GM12878 (cell line): ENCODE results near the gene GASK1B. TPM values are rescaled to one million over a fixed set of nuclear protein-coding genes. Genes with fewer than 3 reads are reported as not detected.

Experiments used
- ATAC-seq: fragments of 200-7000 bp; cut with Tn5 transposase; 3 replicates; pipeline ENCODE4 v1.9.1; 2020; ENCODE audit warnings: mild to moderate bottlenecking, moderate library complexity
- BruUV-seq: library from RNA; stranded (reverse); fragments of 400-500 nt; replicated peaks from 2 replicates; lab custom pipeline; 2021; lab: Mats Ljungman, UMichigan
- CTCF ChIA-PET: fragments of 300-600 bp; sonication (Branson Sonifier 250); formaldehyde crosslinking; extraction: SDS; loops from one replicate; lab custom pipeline; 2021; ENCODE audit warnings: inconsistent platforms; lab: Yijun Ruan, JAX
- POLR2A ChIA-PET: fragments of 350-600 bp; formaldehyde crosslinking; extraction: SDS; loops from one replicate; lab custom pipeline; 2021; ENCODE audit warnings: inconsistent platforms; lab: Charles Lee
- RAD21 ChIA-PET: fragments of 300-600 bp; sonication (Branson Sonifier 250); formaldehyde crosslinking; loops from one replicate; lab custom pipeline; 2023; ENCODE audit warnings: antibody characterized with exemption; ENCODE audit not compliant: unreplicated experiment; lab: Charles Lee
- SMC1A ChIA-PET: fragments of 300-600 bp; sonication (Branson Sonifier 250); formaldehyde crosslinking; loops from one replicate; lab custom pipeline; 2023; ENCODE audit not compliant: unreplicated experiment, uncharacterized antibody; lab: Charles Lee
- DNase-seq: peaks from one replicate; pipeline ENCODE4 v3.0.0-alpha.2; 2011; ENCODE audit warnings: low read depth, low spot score
- FAIRE-seq: peaks from 3 replicates; lab custom pipeline; 2011; peaks lifted over from hg19 to GRCh38; lab: Jason Lieb, UNC
- H2AFZ ChIP-seq: 2 replicates; pipeline ENCODE4 v1.6.0; 2011; ENCODE audit warnings: low read depth, low read length, control low read depth; ENCODE audit not compliant: control insufficient read depth
- H3K27ac ChIP-seq: 2 replicates; pipeline ENCODE4 v1.5.1; 2011; ENCODE audit warnings: control low read depth; ENCODE audit not compliant: control insufficient read depth, insufficient read depth
- H3K27me3 ChIP-seq, 2 experiments: replicated peaks in 1 of 2; 2 replicates each; pipeline versions ENCODE4 v1.6.0 to v1.6.1; 2011; ENCODE audit warnings: low read length in 1 of 2; ENCODE audit not compliant: control insufficient read depth in 2 of 2, insufficient read depth in 2 of 2
- H3K36me3 ChIP-seq, 2 experiments: 2 replicates each; pipeline ENCODE4 v1.5.1; 2011; ENCODE audit warnings: low read length in 1 of 2; ENCODE audit not compliant: control insufficient read depth in 2 of 2, insufficient read depth in 2 of 2
- H3K4me1 ChIP-seq: 2 replicates; pipeline ENCODE4 v1.6.1; 2011; ENCODE audit warnings: mild to moderate bottlenecking, low read length, moderate library complexity, mixed read lengths; ENCODE audit not compliant: control insufficient read depth, insufficient read depth
- H3K4me2 ChIP-seq: 2 replicates; pipeline ENCODE4 v1.6.0; 2011; ENCODE audit warnings: control low read depth; ENCODE audit not compliant: control insufficient read depth, insufficient read depth
- H3K4me3 ChIP-seq: fragments of 200-600 bp; sonication (generic); 2 replicates; pipeline ENCODE4 v1.5.1; 2016
- H3K79me2 ChIP-seq: 2 replicates; pipeline ENCODE4 v1.6.0; 2011; ENCODE audit warnings: low read length; ENCODE audit not compliant: control insufficient read depth, insufficient read depth
- H3K9ac ChIP-seq: 2 replicates; pipeline ENCODE4 v1.8.0; 2011; ENCODE audit warnings: low read length, control low read depth, mixed read lengths; ENCODE audit not compliant: control insufficient read depth, insufficient read depth
- H3K9me3 ChIP-seq: replicated peaks from 3 replicates; pipeline ENCODE4 v1.5.1; 2011; ENCODE audit warnings: mild to moderate bottlenecking, low read length; ENCODE audit not compliant: control insufficient read depth, insufficient read depth
- H4K20me1 ChIP-seq: 2 replicates; pipeline ENCODE4 v1.6.0; 2011; ENCODE audit not compliant: control insufficient read depth, insufficient read depth
- CEBPB ChIP-seq, 2 experiments: fragments of 150-350 bp in 1 of 2; IDR thresholded peaks; 2 replicates each; pipeline ENCODE4 v1.6.1; 2012 to 2014; ENCODE audit warnings: low read depth in 2 of 2, low read length in 2 of 2, borderline replicate concordance in 1 of 2, inconsistent platforms in 1 of 2
- E2F8 ChIP-seq: fragments of 450-650 bp; IDR thresholded peaks from 2 replicates; pipeline ENCODE4 v1.6.1; 2018; ENCODE audit warnings: mild to moderate bottlenecking, low read depth, moderate library complexity; ENCODE audit not compliant: partially characterized antibody
- EP300 ChIP-seq, 2 experiments: fragments of 150-350 bp in 1 of 2; IDR thresholded peaks; 2 replicates each; pipeline ENCODE4 v1.6.1; 2011 to 2012; ENCODE audit warnings: low read depth in 2 of 2, low read length in 2 of 2, borderline replicate concordance in 1 of 2, improper control_type of control experiment in 1 of 2, inconsistent platforms in 1 of 2; ENCODE audit not compliant: control insufficient read depth in 1 of 2
- KDM1A ChIP-seq: fragments of 200-600 bp; sonication (generic); IDR thresholded peaks from 2 replicates; pipeline ENCODE4 v1.6.1; 2016; ENCODE audit warnings: borderline replicate concordance
- PAX8 ChIP-seq: fragments of 450-650 bp; IDR thresholded peaks from 2 replicates; pipeline ENCODE4 v1.6.1; 2017; ENCODE audit warnings: mild to moderate bottlenecking, moderate library complexity
- PML ChIP-seq: IDR thresholded peaks from 2 replicates; pipeline ENCODE4 v1.6.1; 2012; ENCODE audit warnings: low read length, inconsistent platforms
- POLR2AphosphoS2 ChIP-seq: IDR thresholded peaks from 2 replicates; pipeline ENCODE4 v1.6.1; 2011; ENCODE audit warnings: low read depth, mild to moderate bottlenecking, low read length, improper control_type of control experiment, moderate library complexity
- RELB ChIP-seq: fragments of 450-650 bp; IDR thresholded peaks from 2 replicates; pipeline ENCODE4 v1.6.1; 2017; ENCODE audit warnings: low read depth, mild to moderate bottlenecking, moderate library complexity
- SMAD5 ChIP-seq: IDR thresholded peaks from 2 replicates; pipeline ENCODE4 v1.6.1; 2016; ENCODE audit warnings: antibody characterized with exemption, low read depth
- WGBS: methylation state at CpG from one replicate; pipeline ENCODE4 v1.1.6; 2016; ENCODE audit warnings: low lambda C conversion rate; ENCODE audit not compliant: insufficient replicate concordance, insufficient coverage; ENCODE audit errors: missing lambda C conversion rate; 5-methylcytosine and 5-hydroxymethylcytosine counted together
- in situ Hi-C: fragments of 300-500 bp; cut with MboI; formaldehyde crosslinking; loops from 9 replicates; pipeline ENCODE4 v1.14.3; 2018; ENCODE audit warnings: mixed read lengths
- intact Hi-C: fragments of 100-400 bp; cut with micrococcal nuclease; formaldehyde crosslinking; loops from one replicate; pipeline ENCODE4 v1.14.2; 2022; ENCODE audit not compliant: unreplicated experiment
- polyA plus RNA-seq, 11 experiments: library from polyadenylated mRNA; depleted of rRNA in 4 of 11; unstranded in 6 of 11; stranded (reverse) in 5 of 11; fragments of >200 nt; fragmentation: Nextera tagmentation in 4 of 11; fragmentation: Illumina TruSeq in 1 of 11; extraction: Ambion mirVana in 4 of 11; extraction: Trizol in 1 of 11; gene quantifications; 1 replicate in 1 of 11; 2 replicates in 10 of 11; pipeline versions ENCODE4 v1.2.1 to v1.2.3, GENCODE V29; 2011 to 2016; ENCODE audit warnings: inconsistent platforms in 2 of 11, missing spikeins in 2 of 11, low read depth in 1 of 11
- total RNA-seq, 4 experiments: library from RNA; depleted of rRNA in 3 of 4; stranded (reverse); fragments of >200 nt in 3 of 4; fragmentation: Illumina TruSeq in 1 of 4; extraction: Trizol in 1 of 4; gene quantifications; 2 replicates each; pipeline versions ENCODE4 v1.2.1 to v1.2.3, GENCODE V29; 2013 to 2021
- TF ChIP-seq, protein P1 (sequence below): fragments of 450-650 bp; conservative IDR thresholded peaks from 2 replicates; pipeline ENCODE4 v1.6.1; 2017; ENCODE audit warnings: mild to moderate bottlenecking, moderate library complexity
- TF ChIP-seq, protein P2 (sequence below): IDR thresholded peaks from 2 replicates; pipeline ENCODE4 v1.6.1; 2011; ENCODE audit warnings: borderline replicate concordance, low read depth, mild to moderate bottlenecking, moderate library complexity, mixed read lengths, low read length; ENCODE audit not compliant: insufficient read depth; ENCODE audit errors: extremely low read length
- TF ChIP-seq, protein P3 (sequence below): fragments of 450-650 bp; IDR thresholded peaks from 2 replicates; pipeline ENCODE4 v1.6.1; 2017; ENCODE audit warnings: borderline replicate concordance

The GASK1B gene
- total and polyA plus RNA-seq, 10 of the 15 experiments (the other 5 are each of a cell fraction or from before 2014, with no cell fraction given), result under 0.01 to 0.21 (median 0.07) TPM; not detected in 1

DNA sequence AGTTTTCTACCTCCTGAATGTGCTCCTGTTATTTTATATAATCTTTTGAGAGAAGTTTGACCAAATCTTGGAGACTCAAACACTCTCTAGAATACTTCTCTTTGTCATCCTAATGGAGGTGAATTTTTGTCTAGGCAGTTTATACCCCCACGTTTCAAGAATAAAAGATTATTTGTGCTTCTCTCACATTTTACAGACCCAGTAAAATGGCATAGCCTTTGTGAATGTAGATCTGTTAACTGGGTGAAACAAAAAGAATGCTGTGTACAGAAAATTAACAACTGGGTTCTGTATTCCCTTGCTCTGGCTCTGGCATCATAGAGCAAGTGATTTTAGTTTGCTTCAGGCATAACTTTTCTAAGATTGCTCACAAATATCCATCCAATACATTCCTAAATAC lies 26.1 kb downstream of the GASK1B start:
- no peaks in the 10 kb centered on the region for H4K20me1 ChIP-seq
- ChIA-PET RAD21 (no interaction called here), POLR2A (no interaction called here), CTCF (no interaction called here)
- 0% methylated on average over 1 of the region's 1 CpG for WGBS
- no peak for DNase-seq
- H3K27ac ChIP-seq, result no peak overlapping the region
- no peaks in the 10 kb centered on the region for H3K79me2 ChIP-seq
- H3K27me3 ChIP-seq, result no peaks in the 10 kb centered on the region
- no peaks in the 10 kb centered on the region for H3K9me3 ChIP-seq
- in situ Hi-C loops, result no loop called here
- no peak for FAIRE-seq
- ATAC-seq, result no peak
- no peak overlapping the region for H3K4me2 ChIP-seq
- no peaks in the 10 kb centered on the region for H3K4me1 ChIP-seq
- no peak overlapping the region for H3K9ac ChIP-seq
- TF ChIP-seq RELB, result no peak
- TF ChIP-seq POLR2AphosphoS2, result no peak
- TF ChIP-seq SMAD5, result no peak
- no peak for TF ChIP-seq PAX8
- no peak for TF ChIP-seq EP300 (IDR thresholded peaks at IDR 0.05; ENCODE audit: borderline replicate concordance in 1 of 2, control insufficient read depth in 1 of 2, low read depth in 2 of 2, low read length in 2 of 2)
- TF ChIP-seq KDM1A, result no peak
- TF ChIP-seq PML, result no peak
- TF ChIP-seq, protein P1, sequence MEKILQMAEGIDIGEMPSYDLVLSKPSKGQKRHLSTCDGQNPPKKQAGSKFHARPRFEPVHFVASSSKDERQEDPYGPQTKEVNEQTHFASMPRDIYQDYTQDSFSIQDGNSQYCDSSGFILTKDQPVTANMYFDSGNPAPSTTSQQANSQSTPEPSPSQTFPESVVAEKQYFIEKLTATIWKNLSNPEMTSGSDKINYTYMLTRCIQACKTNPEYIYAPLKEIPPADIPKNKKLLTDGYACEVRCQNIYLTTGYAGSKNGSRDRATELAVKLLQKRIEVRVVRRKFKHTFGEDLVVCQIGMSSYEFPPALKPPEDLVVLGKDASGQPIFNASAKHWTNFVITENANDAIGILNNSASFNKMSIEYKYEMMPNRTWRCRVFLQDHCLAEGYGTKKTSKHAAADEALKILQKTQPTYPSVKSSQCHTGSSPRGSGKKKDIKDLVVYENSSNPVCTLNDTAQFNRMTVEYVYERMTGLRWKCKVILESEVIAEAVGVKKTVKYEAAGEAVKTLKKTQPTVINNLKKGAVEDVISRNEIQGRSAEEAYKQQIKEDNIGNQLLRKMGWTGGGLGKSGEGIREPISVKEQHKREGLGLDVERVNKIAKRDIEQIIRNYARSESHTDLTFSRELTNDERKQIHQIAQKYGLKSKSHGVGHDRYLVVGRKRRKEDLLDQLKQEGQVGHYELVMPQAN, result no peak
- TF ChIP-seq, protein P2, sequence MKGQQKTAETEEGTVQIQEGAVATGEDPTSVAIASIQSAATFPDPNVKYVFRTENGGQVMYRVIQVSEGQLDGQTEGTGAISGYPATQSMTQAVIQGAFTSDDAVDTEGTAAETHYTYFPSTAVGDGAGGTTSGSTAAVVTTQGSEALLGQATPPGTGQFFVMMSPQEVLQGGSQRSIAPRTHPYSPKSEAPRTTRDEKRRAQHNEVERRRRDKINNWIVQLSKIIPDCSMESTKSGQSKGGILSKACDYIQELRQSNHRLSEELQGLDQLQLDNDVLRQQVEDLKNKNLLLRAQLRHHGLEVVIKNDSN, result no peak
- TF ChIP-seq E2F8, result no peak
- TF ChIP-seq CEBPB (IDR thresholded peaks at IDR 0.05; ENCODE audit: borderline replicate concordance in 1 of 2, low read depth in 2 of 2, low read length in 2 of 2), result no peak
- TF ChIP-seq, protein P3, sequence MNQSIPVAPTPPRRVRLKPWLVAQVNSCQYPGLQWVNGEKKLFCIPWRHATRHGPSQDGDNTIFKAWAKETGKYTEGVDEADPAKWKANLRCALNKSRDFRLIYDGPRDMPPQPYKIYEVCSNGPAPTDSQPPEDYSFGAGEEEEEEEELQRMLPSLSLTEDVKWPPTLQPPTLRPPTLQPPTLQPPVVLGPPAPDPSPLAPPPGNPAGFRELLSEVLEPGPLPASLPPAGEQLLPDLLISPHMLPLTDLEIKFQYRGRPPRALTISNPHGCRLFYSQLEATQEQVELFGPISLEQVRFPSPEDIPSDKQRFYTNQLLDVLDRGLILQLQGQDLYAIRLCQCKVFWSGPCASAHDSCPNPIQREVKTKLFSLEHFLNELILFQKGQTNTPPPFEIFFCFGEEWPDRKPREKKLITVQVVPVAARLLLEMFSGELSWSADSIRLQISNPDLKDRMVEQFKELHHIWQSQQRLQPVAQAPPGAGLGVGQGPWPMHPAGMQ, result no peak
- TF ChIP-seq, all 136 proteins: peak for 0
- BruUV-seq, result no TSS peak
- Histone ChIP-seq H2AFZ (no peak overlapping the region), H3K36me3 (no peaks in the 10 kb centered on the region), H3K4me3 (no peak overlapping the region)
- intact Hi-C loops, result no loop called here
- SMC1A ChIA-PET, result no interaction called here
